HFFc6 (cell line): ENCODE measurements around the gene XRCC3. TPM values are rescaled to one million over a fixed set of nuclear protein-coding genes. Genes with fewer than 3 reads are reported as not detected.

Experiments used
- DNase-seq: peaks from one replicate; pipeline ENCODE4 v3.0.0-alpha.2; 2018
- H3K27ac Mint-ChIP-seq: 2 replicates; pipeline ENCODE4 v1.8.0; 2020; ENCODE audit warnings: mild to moderate bottlenecking, mixed read lengths
- H3K27me3 Mint-ChIP-seq: 2 replicates; pipeline ENCODE4 v1.8.0; 2021; ENCODE audit warnings: mild to moderate bottlenecking, moderate library complexity, mixed read lengths; ENCODE audit not compliant: insufficient read depth
- H3K36me3 Mint-ChIP-seq: 2 replicates; pipeline ENCODE4 v1.8.0; 2021; ENCODE audit warnings: low read depth, mixed read lengths
- H3K4me1 Mint-ChIP-seq: 2 replicates; pipeline ENCODE4 v1.8.0; 2020; ENCODE audit warnings: low read depth, mixed read lengths
- H3K4me3 Mint-ChIP-seq: 2 replicates; pipeline ENCODE4 v1.8.0; 2020; ENCODE audit warnings: mild to moderate bottlenecking, moderate library complexity, mixed read lengths
- H3K9me3 Mint-ChIP-seq: 2 replicates; pipeline ENCODE4 v1.8.0; 2020; ENCODE audit warnings: mild to moderate bottlenecking, mixed read lengths
- CTCF ChIP-seq: fragments of 200-600 bp; sonication (generic); IDR thresholded peaks from 2 replicates; pipeline ENCODE4 v1.5.0; 2021; ENCODE audit warnings: antibody characterized with exemption, mild to moderate bottlenecking
- total RNA-seq, 6 experiments: library from RNA; stranded (reverse); fragmentation: NEBNext Ultra II Directional; extraction: Animal tissue kit (Norgen Biotek cat#: 25700); gene quantifications; 2 replicates in 1 of 6; 3 replicates in 5 of 6; pipeline ENCODE4 v1.2.3, GENCODE V29; 2021

Gene XRCC3
- total RNA-seq, 6 experiments from 2014 or later, result 7.3 to 15.7 (median 13.4) TPM

- Mint-ChIP-seq H3K4me1 (peaks cover 13% of the 10 kb centered on the region), H3K27me3 (no peaks in the 10 kb centered on the region), H3K36me3 (no peaks in the 10 kb centered on the region), H3K27ac (no peak overlapping the region), H3K9me3 (no peaks in the 10 kb centered on the region), H3K4me3 (no peak overlapping the region)
- TF ChIP-seq CTCF, result no peak
- no peak for DNase-seq
Measured at GRCh38 chr14:103758059-103758776, 43.0 kb upstream of the XRCC3 start.

- no peak for DNase-seq
- no peaks in the 10 kb centered on the region for H3K9me3 Mint-ChIP-seq
- H3K27me3 Mint-ChIP-seq, result no peaks in the 10 kb centered on the region
- no peak overlapping the region for H3K4me3 Mint-ChIP-seq
- no peak overlapping the region for H3K27ac Mint-ChIP-seq
- H3K4me1 Mint-ChIP-seq, result no peaks in the 10 kb centered on the region
- no peaks in the 10 kb centered on the region for H3K36me3 Mint-ChIP-seq
- no peak for TF ChIP-seq CTCF
Measured at GRCh38 chr14:103755060-103755459, 39.8 kb upstream of the XRCC3 start.

GRCh38 chr14:103753774-103754173 is 38.5 kb upstream of the XRCC3 start:
- Mint-ChIP-seq H3K4me3 (no peak overlapping the region), H3K27ac (no peak overlapping the region)

GRCh38 chr14:103749860-103750259 is 34.6 kb upstream of the XRCC3 start:
- H3K27me3 Mint-ChIP-seq, result no peaks in the 10 kb centered on the region
- TF ChIP-seq CTCF, result no peak
- DNase-seq, result no peak
- H3K4me3 Mint-ChIP-seq, result no peak overlapping the region
- no peaks in the 10 kb centered on the region for H3K9me3 Mint-ChIP-seq
- H3K4me1 Mint-ChIP-seq, result peaks cover 17% of the 10 kb centered on the region
- H3K36me3 Mint-ChIP-seq, result no peaks in the 10 kb centered on the region
- H3K27ac Mint-ChIP-seq, result no peak overlapping the region

More at GRCh38 chr14:103753774-103754173, 38.5 kb upstream of the XRCC3 start:
- Mint-ChIP-seq H3K9me3 (no peaks in the 10 kb centered on the region), H3K36me3 (no peaks in the 10 kb centered on the region), H3K27me3 (no peaks in the 10 kb centered on the region), H3K4me1 (peaks cover 8% of the 10 kb centered on the region)
- no peak for DNase-seq
- TF ChIP-seq CTCF, result no peak

GRCh38 chr14:103749452-103749851 is 34.2 kb upstream of the XRCC3 start:
- H3K4me3 Mint-ChIP-seq, result no peak overlapping the region
- no peak for TF ChIP-seq CTCF
- no peaks in the 10 kb centered on the region for H3K9me3 Mint-ChIP-seq
- peaks cover 17% of the 10 kb centered on the region for H3K4me1 Mint-ChIP-seq
- no peak for DNase-seq
- no peak overlapping the region for H3K27ac Mint-ChIP-seq
- no peaks in the 10 kb centered on the region for H3K27me3 Mint-ChIP-seq
- H3K36me3 Mint-ChIP-seq, result no peaks in the 10 kb centered on the region
